IMR-90 (cell line): Measurements from ENCODE around the gene ISG15. TPM values are rescaled to one million over a fixed set of nuclear protein-coding genes. Genes with fewer than 3 reads are reported as not detected.

Experiments
- ATAC-seq: fragments of 200-7000 bp; cut with Tn5 transposase; 2 replicates; pipeline ENCODE4 v1.9.1; 2020; ENCODE audit warnings: low read depth, mild to moderate bottlenecking, moderate library complexity
- BruUV-seq: library from RNA; stranded (reverse); fragments of 400-500 nt; replicated peaks from 2 replicates; lab custom pipeline; 2021; lab: Mats Ljungman, UMichigan
- CTCF ChIA-PET: fragments of 300-600 bp; formaldehyde crosslinking; extraction: SDS; loops from one replicate; lab custom pipeline; 2021; ENCODE audit warnings: antibody characterized with exemption; lab: Yijun Ruan, JAX
- POLR2A ChIA-PET: fragments of 300-600 bp; sonication (Branson Sonifier 250); formaldehyde crosslinking; loops from one replicate; lab custom pipeline; 2022; ENCODE audit warnings: antibody characterized with exemption; ENCODE audit not compliant: unreplicated experiment; lab: Charles Lee
- DNase-seq: peaks from one replicate; pipeline ENCODE4 v3.0.0; 2013
- H2AFZ ChIP-seq: replicated peaks from 2 replicates; pipeline ENCODE3; 2013; ENCODE audit warnings: low read length, mild to moderate bottlenecking; ENCODE audit not compliant: poor library complexity
- H2AK5ac ChIP-seq: 2 replicates; pipeline ENCODE4 v1.6.1; 2013; ENCODE audit warnings: low read depth, low read length, inconsistent platforms
- H2AK9ac ChIP-seq: replicated peaks from 2 replicates; pipeline ENCODE3; 2013; ENCODE audit warnings: mild to moderate bottlenecking, low read depth, low read length, moderate library complexity; ENCODE audit not compliant: poor library complexity
- H2BK120ac ChIP-seq: 2 replicates; pipeline ENCODE4 v1.6.1; 2013; ENCODE audit warnings: low read depth, low read length, inconsistent platforms
- H2BK15ac ChIP-seq: 3 replicates; pipeline ENCODE4 v1.6.1; 2013; ENCODE audit warnings: low read depth, low read length, inconsistent platforms
- H2BK20ac ChIP-seq: 2 replicates; pipeline ENCODE4 v1.6.1; 2013; ENCODE audit warnings: low read depth, mild to moderate bottlenecking, inconsistent platforms, low read length, moderate library complexity
- H2BK5ac ChIP-seq: 2 replicates; pipeline ENCODE4 v1.6.1; 2013; ENCODE audit warnings: mild to moderate bottlenecking, low read depth, low read length, inconsistent platforms; ENCODE audit not compliant: poor library complexity, severe bottlenecking
- H3K14ac ChIP-seq: replicated peaks from 2 replicates; pipeline ENCODE4 v1.6.1; 2013; ENCODE audit warnings: low read depth, low read length, inconsistent platforms
- H3K18ac ChIP-seq: 2 replicates; pipeline ENCODE4 v1.6.1; 2013; ENCODE audit warnings: low read depth, low read length, control low read depth
- H3K23ac ChIP-seq: 2 replicates; pipeline ENCODE4 v1.6.1; 2013; ENCODE audit warnings: low read depth, low read length, inconsistent platforms
- H3K27ac ChIP-seq: 2 replicates; pipeline ENCODE4 v1.5.1; 2013; ENCODE audit warnings: mild to moderate bottlenecking, control low read depth, low read length; ENCODE audit not compliant: insufficient read depth
- H3K27me3 ChIP-seq: 2 replicates; pipeline ENCODE4 v1.6.1; 2013; ENCODE audit warnings: low read length; ENCODE audit not compliant: control insufficient read depth, insufficient read depth
- H3K36me3 ChIP-seq: 2 replicates; pipeline ENCODE4 v1.6.1; 2013; ENCODE audit warnings: low read length, mixed read lengths; ENCODE audit not compliant: control insufficient read depth, insufficient read depth
- H3K4ac ChIP-seq: 2 replicates; pipeline ENCODE4 v1.6.1; 2013; ENCODE audit warnings: low read depth, low read length, inconsistent platforms
- H3K4me1 ChIP-seq: 2 replicates; pipeline ENCODE4 v1.6.1; 2013; ENCODE audit warnings: low read length, mixed read lengths; ENCODE audit not compliant: control insufficient read depth, insufficient read depth
- H3K4me2 ChIP-seq: 2 replicates; pipeline ENCODE4 v1.6.1; 2013; ENCODE audit warnings: low read depth, mild to moderate bottlenecking, control low read depth, low read length, moderate library complexity
- H3K4me3 ChIP-seq: 2 replicates; pipeline ENCODE4 v1.5.1; 2013; ENCODE audit warnings: low read depth, mild to moderate bottlenecking, control low read depth, low read length, moderate library complexity; ENCODE audit not compliant: insufficient read depth
- H3K56ac ChIP-seq: 2 replicates; pipeline ENCODE4 v1.6.1; 2013; ENCODE audit warnings: low read length, inconsistent platforms; ENCODE audit not compliant: insufficient read depth; ENCODE audit errors: extremely low read depth
- H3K79me1 ChIP-seq, 2 experiments: 2 replicates each; pipeline ENCODE4 v1.6.1; 2013; ENCODE audit warnings: low read length in 2 of 2, inconsistent platforms in 1 of 2, low read depth in 1 of 2
- H3K9ac ChIP-seq: 2 replicates; pipeline ENCODE4 v1.6.1; 2013; ENCODE audit warnings: low read depth, low read length, control low read depth
- H3K9me1 ChIP-seq: 2 replicates; pipeline ENCODE4 v1.6.1; 2013; ENCODE audit warnings: low read length, inconsistent platforms; ENCODE audit not compliant: insufficient read depth
- H3K9me3 ChIP-seq: 2 replicates; pipeline ENCODE4 v1.6.1; 2013; ENCODE audit warnings: low read length; ENCODE audit not compliant: control insufficient read depth, insufficient read depth
- H4K20me1 ChIP-seq: 2 replicates; pipeline ENCODE4 v1.6.1; 2013; ENCODE audit warnings: low read length, inconsistent platforms; ENCODE audit not compliant: insufficient read depth
- H4K5ac ChIP-seq: 2 replicates; pipeline ENCODE4 v1.6.1; 2013; ENCODE audit warnings: mild to moderate bottlenecking, low read depth, low read length, control low read depth
- H4K8ac ChIP-seq, 2 experiments: 2 replicates each; pipeline ENCODE4 v1.6.1; 2013; ENCODE audit warnings: low read depth in 2 of 2, low read length in 2 of 2, control low read depth in 1 of 2, inconsistent platforms in 1 of 2
- H4K91ac ChIP-seq: 2 replicates; pipeline ENCODE4 v1.6.1; 2013; ENCODE audit warnings: low read depth, low read length, inconsistent platforms; ENCODE audit not compliant: insufficient read depth
- BHLHE40 ChIP-seq: fragments of 150-350 bp; IDR thresholded peaks from 2 replicates; pipeline ENCODE4 v1.6.1; 2016; ENCODE audit warnings: mild to moderate bottlenecking, low read depth, low read length
- CEBPB ChIP-seq: IDR thresholded peaks from 2 replicates; pipeline ENCODE4 v1.6.1; 2012; ENCODE audit warnings: low read depth, low read length, improper control_type of control experiment
- ELK1 ChIP-seq: fragments of 150-350 bp; IDR thresholded peaks from 2 replicates; pipeline ENCODE4 v1.6.1; 2016; ENCODE audit warnings: low read depth, mild to moderate bottlenecking, low read length, moderate library complexity, borderline replicate concordance
- FOS ChIP-seq: fragments of 150-350 bp; IDR thresholded peaks from 2 replicates; pipeline ENCODE4 v1.6.1; 2016; ENCODE audit warnings: low read depth, low read length
- MAFK ChIP-seq: IDR thresholded peaks from 2 replicates; pipeline ENCODE4 v1.6.1; 2012; ENCODE audit warnings: low read depth, low read length, improper control_type of control experiment
- MAZ ChIP-seq: IDR thresholded peaks from 2 replicates; pipeline ENCODE4 v1.6.1; 2012; ENCODE audit warnings: low read depth, mild to moderate bottlenecking, low read length, improper control_type of control experiment, moderate library complexity, borderline replicate concordance
- MXI1 ChIP-seq: IDR thresholded peaks from 2 replicates; pipeline ENCODE4 v1.6.1; 2012; ENCODE audit warnings: low read depth, mild to moderate bottlenecking, low read length, moderate library complexity, borderline replicate concordance
- NFE2L2 ChIP-seq: fragments of 150-350 bp; IDR thresholded peaks from 2 replicates; pipeline ENCODE4 v1.6.1; 2016; ENCODE audit warnings: low read depth, mild to moderate bottlenecking, low read length
- POLR2A ChIP-seq: IDR thresholded peaks from 2 replicates; pipeline ENCODE4 v1.6.1; 2012; ENCODE audit warnings: mild to moderate bottlenecking, low read depth, low read length
- RFX5 ChIP-seq: IDR thresholded peaks from 2 replicates; pipeline ENCODE4 v1.8.0; 2012; ENCODE audit warnings: low read depth, mild to moderate bottlenecking, low read length, moderate library complexity
- USF2 ChIP-seq: fragments of 150-350 bp; IDR thresholded peaks from 2 replicates; pipeline ENCODE4 v1.6.1; 2017; ENCODE audit warnings: mild to moderate bottlenecking, antibody characterized with exemption, low read length, low read depth
- WGBS, 2 experiments: methylation state at CpG; one replicate each; pipeline versions ENCODE4 v1.1.5 to v1.1.7; 2013; ENCODE audit warnings: missing lambda C conversion rate in 2 of 2; ENCODE audit not compliant: insufficient read length in 1 of 2; ENCODE audit errors: extremely low coverage in 2 of 2; 5-methylcytosine and 5-hydroxymethylcytosine counted together
- dilution Hi-C: fragments of 300-500 bp; cut with HindIII; formaldehyde crosslinking; loops from one replicate; pipeline ENCODE4 v1.14.3; 2018; ENCODE audit warnings: low sequenced_read_pairs; ENCODE audit not compliant: unreplicated experiment
- in situ Hi-C: fragments of 300-500 bp; cut with MboI; formaldehyde crosslinking; loops from 3 replicates; pipeline ENCODE4 v1.14.3; 2019; ENCODE audit warnings: low sequenced_read_pairs, inconsistent platforms, mixed read lengths
- intact Hi-C: fragments of 100-400 bp; cut with micrococcal nuclease; formaldehyde crosslinking; loops from 2 replicates; pipeline ENCODE4 v1.10.0; 2022
- polyA plus RNA-seq, 3 experiments: library from polyadenylated mRNA; depleted of rRNA; stranded (reverse); fragments of >200 nt; gene quantifications; 2 replicates each; pipeline ENCODE4 v1.2.3, GENCODE V29; 2012; ENCODE audit warnings: low replicate concordance in 1 of 3
- total RNA-seq: library from RNA; depleted of rRNA; stranded (reverse); fragments of >200 nt; gene quantifications from 2 replicates; pipeline ENCODE4 v1.2.3, GENCODE V29; 2012
- TF ChIP-seq, protein P1 (sequence below): conservative IDR thresholded peaks from 2 replicates; pipeline ENCODE4 v1.5.1; 2012; ENCODE audit warnings: mild to moderate bottlenecking, low read depth, low read length, improper control_type of control experiment

ISG15 gene
- total and polyA plus RNA-seq, 2 of the 4 experiments (the other 2 are of a cell fraction): 99.1 to 105 TPM

- Histone ChIP-seq H4K91ac (no peak overlapping the region), H3K79me1 (peaks cover 5 to 28% of the 10 kb centered on the region in 2 experiments), H2BK15ac (no peak overlapping the region), H3K9me3 (no peaks in the 10 kb centered on the region), H2BK5ac (no peak overlapping the region), H2BK20ac (no peak overlapping the region), H3K4ac (no peak overlapping the region), H3K56ac (no peak overlapping the region), H2BK120ac (no peak overlapping the region), H3K9ac (no peak overlapping the region), H3K4me3 (no peak overlapping the region), H3K27me3 (no peaks in the 10 kb centered on the region), H3K4me1 (peaks cover 7% of the 10 kb centered on the region), H3K27ac (no peak overlapping the region), H4K20me1 (peaks cover 40% of the 10 kb centered on the region), H2AK9ac (peak overlapping the region; percentile 65), H3K18ac (no peak overlapping the region), H3K23ac (no peak overlapping the region), H3K9me1 (0 out of 2 replicates have a peak, but pooled peaks cover 5% of the 10 kb centered on the region), H2AK5ac (no peak overlapping the region), H3K14ac (no peak overlapping the region), H2AFZ (no peak overlapping the region), H3K36me3 (peaks cover 56% of the 10 kb centered on the region), H4K8ac (no peak overlapping the region), H4K5ac (no peak overlapping the region), H3K4me2 (no peak overlapping the region)
- dilution Hi-C loops (no loop called here), intact Hi-C loops (no loop called here), in situ Hi-C loops (no loop called here)
- ChIA-PET CTCF (no interaction called here), POLR2A (no interaction called here)
- no peak for TF ChIP-seq BHLHE40
- no peak for TF ChIP-seq NFE2L2
- no peak for TF ChIP-seq ELK1
- no peak for TF ChIP-seq MAFK
- TF ChIP-seq FOS: no peak
- TF ChIP-seq MXI1: no peak
- no peak for TF ChIP-seq CEBPB
- no peak for TF ChIP-seq MAZ
- no peak for TF ChIP-seq RFX5
- no peak for TF ChIP-seq USF2
- TF ChIP-seq, protein P1, sequence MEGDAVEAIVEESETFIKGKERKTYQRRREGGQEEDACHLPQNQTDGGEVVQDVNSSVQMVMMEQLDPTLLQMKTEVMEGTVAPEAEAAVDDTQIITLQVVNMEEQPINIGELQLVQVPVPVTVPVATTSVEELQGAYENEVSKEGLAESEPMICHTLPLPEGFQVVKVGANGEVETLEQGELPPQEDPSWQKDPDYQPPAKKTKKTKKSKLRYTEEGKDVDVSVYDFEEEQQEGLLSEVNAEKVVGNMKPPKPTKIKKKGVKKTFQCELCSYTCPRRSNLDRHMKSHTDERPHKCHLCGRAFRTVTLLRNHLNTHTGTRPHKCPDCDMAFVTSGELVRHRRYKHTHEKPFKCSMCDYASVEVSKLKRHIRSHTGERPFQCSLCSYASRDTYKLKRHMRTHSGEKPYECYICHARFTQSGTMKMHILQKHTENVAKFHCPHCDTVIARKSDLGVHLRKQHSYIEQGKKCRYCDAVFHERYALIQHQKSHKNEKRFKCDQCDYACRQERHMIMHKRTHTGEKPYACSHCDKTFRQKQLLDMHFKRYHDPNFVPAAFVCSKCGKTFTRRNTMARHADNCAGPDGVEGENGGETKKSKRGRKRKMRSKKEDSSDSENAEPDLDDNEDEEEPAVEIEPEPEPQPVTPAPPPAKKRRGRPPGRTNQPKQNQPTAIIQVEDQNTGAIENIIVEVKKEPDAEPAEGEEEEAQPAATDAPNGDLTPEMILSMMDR: no peak
- no peak for TF ChIP-seq POLR2A
- DNase-seq (no peak), ATAC-seq (no peak)
- no TSS peak for BruUV-seq
- 94% methylated on average over 3 of the region's 10 CpGs; no CpG with 5 or more reads in 1 of the 2 experiments for WGBS, 2 experiments
Measured at GRCh38 chr1:1042835-1043234, 29.5 kb downstream of the ISG15 start.
